Vagina (tissue), 2 donors: ENCODE results near the gene MAST2.

ENCODE experiments used
- POLR2A ChIP-seq, 2 donors: fragments of 450-650 bp; IDR thresholded peaks; one replicate each; pipeline ENCODE4 v1.6.1; 2017; ENCODE audit warnings: antibody characterized with exemption in 2 of 2, mild to moderate bottlenecking in 2 of 2, moderate library complexity in 2 of 2
- TF ChIP-seq, protein P1 (sequence below), 3 experiments: fragments of 450-650 bp in 2 of 3; fragments of 200-600 bp in 1 of 3; sonication (generic) in 1 of 3; IDR thresholded peaks; one replicate each; pipeline ENCODE4 v1.5.1; 2017 to 2019; ENCODE audit warnings: antibody characterized with exemption in 3 of 3, mild to moderate bottlenecking in 2 of 3, moderate library complexity in 2 of 3

DNA sequence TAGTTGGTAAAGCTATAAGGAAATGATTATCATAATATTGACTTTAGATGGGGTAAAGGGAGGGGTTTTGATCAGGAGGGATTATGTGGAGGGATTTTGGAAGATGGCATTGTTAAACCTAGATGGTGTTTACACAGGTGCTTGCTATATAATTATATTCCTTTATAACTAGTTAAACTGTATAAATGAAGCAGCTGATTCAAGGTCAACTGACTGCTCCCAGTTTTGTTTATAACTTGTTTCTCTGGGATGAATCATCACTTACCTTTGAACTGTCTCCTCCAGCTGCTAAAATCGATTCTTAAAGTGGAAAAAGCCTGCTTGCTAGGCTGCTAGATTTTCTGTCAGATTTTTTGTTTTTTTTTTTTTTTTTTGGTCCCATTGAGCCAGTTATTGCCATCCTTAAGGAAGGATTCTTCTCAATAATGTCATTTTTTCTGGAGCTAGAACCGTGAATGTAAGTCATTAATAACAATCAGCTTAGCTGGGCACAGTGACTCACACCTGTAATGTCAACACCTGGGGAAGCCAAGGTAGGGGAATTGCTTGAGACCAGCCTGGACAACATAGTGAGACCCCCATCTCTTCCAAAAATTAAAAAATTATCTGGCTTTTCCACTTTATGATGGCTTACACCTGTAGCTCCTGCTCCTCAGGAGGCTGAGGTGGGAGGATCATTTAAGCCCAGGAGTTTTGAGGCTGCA lies 175.8 kb downstream of the MAST2 start:
- TF ChIP-seq, protein P1, sequence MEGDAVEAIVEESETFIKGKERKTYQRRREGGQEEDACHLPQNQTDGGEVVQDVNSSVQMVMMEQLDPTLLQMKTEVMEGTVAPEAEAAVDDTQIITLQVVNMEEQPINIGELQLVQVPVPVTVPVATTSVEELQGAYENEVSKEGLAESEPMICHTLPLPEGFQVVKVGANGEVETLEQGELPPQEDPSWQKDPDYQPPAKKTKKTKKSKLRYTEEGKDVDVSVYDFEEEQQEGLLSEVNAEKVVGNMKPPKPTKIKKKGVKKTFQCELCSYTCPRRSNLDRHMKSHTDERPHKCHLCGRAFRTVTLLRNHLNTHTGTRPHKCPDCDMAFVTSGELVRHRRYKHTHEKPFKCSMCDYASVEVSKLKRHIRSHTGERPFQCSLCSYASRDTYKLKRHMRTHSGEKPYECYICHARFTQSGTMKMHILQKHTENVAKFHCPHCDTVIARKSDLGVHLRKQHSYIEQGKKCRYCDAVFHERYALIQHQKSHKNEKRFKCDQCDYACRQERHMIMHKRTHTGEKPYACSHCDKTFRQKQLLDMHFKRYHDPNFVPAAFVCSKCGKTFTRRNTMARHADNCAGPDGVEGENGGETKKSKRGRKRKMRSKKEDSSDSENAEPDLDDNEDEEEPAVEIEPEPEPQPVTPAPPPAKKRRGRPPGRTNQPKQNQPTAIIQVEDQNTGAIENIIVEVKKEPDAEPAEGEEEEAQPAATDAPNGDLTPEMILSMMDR (IDR thresholded peaks at IDR 0.05) = no peak
- TF ChIP-seq POLR2A (IDR thresholded peaks at IDR 0.05) = no peak
